Kidney (tissue), 14 donors: ENCODE results near the gene ACBD5. TPM values are rescaled to one million over a fixed set of nuclear protein-coding genes. Genes with fewer than 3 reads are reported as not detected.
"Not testable (repeated sequence)": the region's sequence is repeated elsewhere in the genome, so short reads cannot be mapped to it uniquely, and the experiment has no call there.

ENCODE experiments used
- DNase-seq, 5 donors: peaks; one replicate each; pipeline ENCODE4 v3.0.0-alpha.2; 2013 to 2020
- FAIRE-seq: peaks from 2 replicates; lab custom pipeline; 2012; peaks lifted over from hg19 to GRCh38; lab: Jason Lieb, UNC
- H3K27ac ChIP-seq, 2 donors: one replicate each; pipeline ENCODE4 v1.7.0; 2013; ENCODE audit warnings: low read depth in 2 of 2, low read length in 2 of 2, inconsistent platforms in 1 of 2
- H3K27me3 ChIP-seq: one replicate; pipeline ENCODE4 v1.7.1; 2013; ENCODE audit warnings: low read length, inconsistent platforms; ENCODE audit not compliant: control insufficient read depth, insufficient read depth
- H3K36me3 ChIP-seq, 3 donors: one replicate each; pipeline versions ENCODE4 v1.7.0 to v1.7.1; 2013; ENCODE audit warnings: low read length in 3 of 3, control low read depth in 1 of 3, inconsistent platforms in 1 of 3; ENCODE audit not compliant: insufficient read depth in 3 of 3, control insufficient read depth in 2 of 3
- H3K4me1 ChIP-seq, 3 donors: one replicate each; pipeline versions ENCODE4 v1.7.0 to v1.7.1; 2013; ENCODE audit warnings: low read length in 3 of 3, inconsistent platforms in 1 of 3, low read depth in 1 of 3; ENCODE audit not compliant: control insufficient read depth in 2 of 3, insufficient read depth in 2 of 3
- H3K4me3 ChIP-seq, 3 donors: one replicate each; pipeline versions ENCODE4 v1.7.0 to v1.8.1; 2013; ENCODE audit warnings: low read length in 3 of 3, control low read depth in 1 of 3, inconsistent platforms in 1 of 3
- H3K9ac ChIP-seq, 3 donors: one replicate each; pipeline versions ENCODE4 v1.7.0 to v1.7.1; 2013; ENCODE audit warnings: low read length in 3 of 3, control low read depth in 1 of 3, inconsistent platforms in 1 of 3
- H3K9me3 ChIP-seq, 3 donors: one replicate each; pipeline versions ENCODE4 v1.7.0 to v1.7.1; 2013; ENCODE audit warnings: low read length in 3 of 3, control low read depth in 1 of 3, inconsistent platforms in 1 of 3; ENCODE audit not compliant: control insufficient read depth in 2 of 3, insufficient read depth in 1 of 3
- CTCF ChIP-seq: IDR thresholded peaks from 3 replicates; pipeline ENCODE4 v1.5.1; 2012; ENCODE audit warnings: mild to moderate bottlenecking, moderate library complexity, borderline replicate concordance; ENCODE audit not compliant: insufficient read depth; ENCODE audit errors: extremely low read depth
- intact Hi-C: fragments of 100-400 bp; cut with DNase I; formaldehyde crosslinking; loops from one replicate; pipeline ENCODE4 v1.11.1; 2022
- polyA plus RNA-seq: library from polyadenylated mRNA; stranded (reverse); fragments of 350-450 nt; fragmentation: Illumina TruSeq; extraction: RNeasy Lipid Tissue Mini Kit (QIAGEN cat#74804); gene quantifications from one replicate; pipeline ENCODE4 v1.2.3, GENCODE V29; 2014; ENCODE audit warnings: low read depth, low replicate concordance; ENCODE audit not compliant: insufficient read depth
- total RNA-seq: library from RNA; stranded (reverse); fragmentation: NEBNext Ultra II Directional; extraction: Animal tissue kit (Norgen Biotek cat#: 25700); gene quantifications from one replicate; pipeline ENCODE4 v1.2.1, GENCODE V29; 2021
- donor health status: control.
- donor health status: control.
- donor health status: control.
- donor health status: control.
- donor health status: control.
- donor health status: DM: yes; HTN: yes; CAD: no.
- donor health status: Normal renal cell carcinoma (clear cell type).

Gene ACBD5
- total and polyA plus RNA-seq, 2 donors from 2014 or later: 22.5 to 32.6 TPM

DNA sequence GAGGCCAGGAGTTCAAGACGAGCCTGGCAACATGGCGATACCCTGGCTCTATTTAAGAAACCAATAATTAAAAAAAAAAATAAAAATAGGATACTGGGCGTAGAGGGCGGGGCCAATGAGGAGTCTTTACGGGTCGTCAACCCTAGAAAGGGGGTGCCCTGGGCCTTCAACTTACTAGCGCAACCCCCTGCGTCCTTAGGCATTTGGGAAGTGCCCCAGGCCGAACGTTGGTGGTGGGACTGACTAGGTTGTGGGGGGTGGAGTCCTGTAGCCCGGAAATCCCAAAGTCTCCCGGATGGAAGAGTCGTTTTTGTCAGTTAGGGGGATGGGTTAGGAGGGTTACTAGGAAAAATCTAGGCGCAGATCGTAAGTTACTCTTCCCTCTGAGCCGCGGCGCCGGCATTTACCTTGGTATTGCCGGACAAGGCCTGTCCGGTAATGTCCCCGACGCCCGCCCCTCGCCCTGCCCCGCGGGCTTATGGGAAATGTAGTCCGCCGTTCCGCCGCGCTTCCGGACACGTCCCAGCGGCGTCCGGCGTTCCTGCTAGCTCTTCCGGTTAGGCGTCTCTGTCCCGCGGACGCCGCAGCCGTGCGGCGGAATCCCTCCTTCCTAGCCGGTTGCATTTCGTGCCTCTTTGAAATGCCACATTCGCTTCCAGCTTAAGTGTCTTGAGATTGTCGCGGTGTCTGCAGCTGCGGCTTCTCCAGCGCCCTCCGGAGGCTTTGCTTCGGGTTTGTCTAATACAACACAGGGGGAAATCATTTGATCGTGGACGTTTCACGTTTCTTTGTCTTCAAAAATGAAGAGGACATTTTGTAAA, 1.3 kb upstream of the ACBD5 start:
- DNase-seq (peak; percentile 95 to 98 (median 97)), FAIRE-seq (no peak)
- H3K36me3 ChIP-seq: no peaks in the 10 kb centered on the region
- no peaks in the 10 kb centered on the region for H3K27me3 ChIP-seq
- no peaks in the 10 kb centered on the region for H3K9me3 ChIP-seq
- peak; percentile 9 for TF ChIP-seq CTCF
- H3K4me3 ChIP-seq: peak overlapping the region; percentile 85 to 94 (median 91)
- H3K27ac ChIP-seq: peak overlapping the region; percentile 98 to 99
- peaks cover 0 to 6% (median 6%) of the 10 kb centered on the region in 3 donors for H3K4me1 ChIP-seq
- intact Hi-C loops: no loop called here
- H3K9ac ChIP-seq: peak overlapping the region; percentile 92 to 98 (median 93)

DNA sequence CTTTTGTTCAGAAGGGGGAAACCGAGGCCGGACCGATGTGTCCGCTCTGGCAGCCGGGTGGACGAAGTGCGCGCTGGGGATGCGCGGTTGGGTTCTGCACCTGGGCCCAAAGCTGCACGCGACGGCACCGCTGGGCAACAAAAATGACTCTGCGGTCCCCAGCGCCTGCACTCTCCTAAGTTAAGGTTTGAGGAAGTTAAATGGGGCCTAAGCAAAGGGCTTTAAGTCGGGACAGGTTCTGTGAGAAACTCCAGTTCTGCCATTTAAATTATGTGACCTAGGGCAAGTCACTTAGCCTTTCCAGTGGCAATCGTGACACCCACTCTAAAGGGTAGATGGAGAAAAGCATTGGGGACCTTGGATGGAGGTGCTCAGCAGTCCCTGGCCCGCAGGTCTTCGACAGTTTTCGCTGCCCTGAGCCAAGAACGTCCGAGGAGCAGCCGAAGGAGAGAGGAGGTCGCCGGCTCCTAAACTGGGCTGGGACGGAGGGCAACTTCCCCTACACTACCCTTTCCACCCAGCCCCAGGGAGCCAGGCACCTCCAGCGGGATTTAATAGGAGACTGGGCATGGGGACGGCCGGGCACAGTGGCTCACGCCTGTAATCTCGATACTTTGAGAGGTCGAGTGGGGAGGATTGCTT, 534 bp upstream of the ACBD5 start:
- no peak for FAIRE-seq
- Histone ChIP-seq H3K27me3 (no peaks in the 10 kb centered on the region), H3K36me3 (no peaks in the 10 kb centered on the region), H3K9me3 (no peaks in the 10 kb centered on the region), H3K4me1 (peaks cover 0 to 6% (median 6%) of the 10 kb centered on the region in 3 donors), H3K27ac (peak overlapping the region; percentile 98 to 99), H3K9ac (peak overlapping the region; percentile 73 to 98 (median 92)), H3K4me3 (peak overlapping the region; percentile 85 to 94 (median 91))
- peak; percentile 39 to 82 (median 51) for DNase-seq
- intact Hi-C loops: no loop called here
- no peak for TF ChIP-seq CTCF

DNA sequence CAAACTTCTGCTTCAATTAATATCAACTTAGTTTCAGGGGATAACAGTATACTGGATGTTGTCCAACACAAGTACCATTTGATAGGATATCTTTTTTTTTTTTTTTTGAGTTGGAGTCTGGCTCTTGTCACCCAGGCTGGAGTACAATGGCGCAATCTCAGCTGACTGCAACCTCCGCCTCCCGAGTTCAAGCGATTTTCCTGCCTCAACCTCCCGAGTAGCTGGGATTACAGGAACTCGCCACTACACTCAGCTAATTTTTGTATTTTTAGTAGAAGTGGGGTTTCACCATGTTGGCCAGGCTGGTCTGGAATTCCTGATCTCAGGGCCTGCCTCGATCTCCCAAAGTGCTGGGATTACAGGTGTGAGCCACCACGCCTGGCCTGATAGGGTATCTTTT, 3.1 kb downstream of the ACBD5 start:
- FAIRE-seq, H3K4me3 ChIP-seq, H3K9ac ChIP-seq, H3K27ac ChIP-seq, intact Hi-C loops, DNase-seq, H3K9me3 ChIP-seq, H3K27me3 ChIP-seq, H3K4me1 ChIP-seq, H3K36me3 ChIP-seq: not testable (repeated sequence)

- DNase-seq, H3K27me3 ChIP-seq, H3K9ac ChIP-seq, H3K36me3 ChIP-seq, intact Hi-C loops, H3K9me3 ChIP-seq, H3K27ac ChIP-seq, H3K4me1 ChIP-seq, FAIRE-seq, H3K4me3 ChIP-seq: not testable (repeated sequence)
Measured at GRCh38 chr10:27236589-27237128, 3.9 kb downstream of the ACBD5 start.
